Measurements from ENCODE around the gene LRRC75A. TPM values are rescaled to one million over a fixed set of nuclear protein-coding genes. Genes with fewer than 3 reads are reported as not detected.

LRRC75A gene
- total and polyA plus RNA-seq, 7 experiments from 2014 or later: 0.92 to 5.2 (median 3.3) TPM

DNA sequence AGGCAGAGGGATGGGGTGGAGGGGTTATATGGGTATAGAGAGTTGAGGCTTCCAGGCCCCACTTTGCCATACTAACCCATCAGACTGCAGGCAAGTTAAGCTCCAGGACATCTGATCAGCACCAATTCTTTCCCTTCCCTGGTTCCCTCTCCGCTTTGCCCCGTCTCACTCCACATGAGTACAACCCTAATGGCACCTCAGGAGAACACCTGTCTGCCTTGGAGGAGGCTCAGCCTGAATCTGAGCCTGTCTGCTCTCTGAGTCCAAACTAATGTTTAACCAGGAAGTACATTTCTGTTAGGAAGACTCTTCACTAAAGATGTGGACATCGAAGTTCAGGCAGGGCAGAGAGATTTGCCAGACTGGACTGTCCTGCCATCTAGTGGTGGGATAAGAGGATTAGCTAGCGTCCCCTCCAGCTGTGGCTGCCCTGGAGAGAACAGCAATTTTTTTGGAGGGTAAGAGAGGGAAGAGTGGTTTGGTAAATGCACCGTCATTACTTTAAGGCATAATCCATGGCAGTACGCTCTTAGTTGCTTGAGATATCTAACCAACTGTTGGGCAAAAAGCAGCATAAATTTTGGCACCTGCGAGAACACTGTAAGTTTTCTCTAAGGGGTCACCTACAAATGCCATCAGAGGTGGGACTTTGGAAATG lies 29.2 kb upstream of the LRRC75A start:
- H3K9me3 ChIP-seq (ENCODE audit: control insufficient read depth in 2 of 3, low read length in 3 of 3): no peaks in the 10 kb centered on the region
- DNase-seq (peak; percentile 21 to 71 (median 62)), ATAC-seq (peak; percentile 95)
- no peak overlapping the region for H3K4me3 ChIP-seq (ENCODE audit: low read length)
- Mint-ChIP-seq H3K9me3 (no peaks in the 10 kb centered on the region), H3K27me3 (peaks cover 16 to 38% (median 24%) of the 10 kb centered on the region in 5 donors), H3K4me1 (peaks cover 0 to 13% (median 5%) of the 10 kb centered on the region in 7 donors), H3K27ac (peak overlapping the region in 1 of 9 donors; percentile 2), H3K4me3 (no peak overlapping the region), H3K36me3 (no peaks in the 10 kb centered on the region)
- no peaks in the 10 kb centered on the region for H3K27me3 ChIP-seq (ENCODE audit: control insufficient read depth in 2 of 2, insufficient read depth in 2 of 2, low read length in 2 of 2)
- intact Hi-C loops (cut with micrococcal nuclease): loop anchor here (1.0 kb wide), 5 partner anchors 68 to 217 kb away; no protein-coding TSS in a partner anchor
- no peaks in the 10 kb centered on the region for H3K36me3 ChIP-seq (ENCODE audit: control insufficient read depth in 2 of 3, insufficient read depth in 3 of 3, low read length in 3 of 3)
- ChIA-PET POLR2A (no interaction called here), CTCF (interaction anchor here (0.7 to 5.0 kb wide), 16 partner anchors 9 to 319 kb away, joined by 3 to 52 read pairs (median 4); partner anchors contain the start of gene CENPV)
- H3K27ac ChIP-seq (ENCODE audit: low read depth, low read length): no peak overlapping the region
- H3K4me1 ChIP-seq (ENCODE audit: control insufficient read depth in 2 of 2, insufficient read depth in 2 of 2, low read length in 2 of 2): no peaks in the 10 kb centered on the region

DNA sequence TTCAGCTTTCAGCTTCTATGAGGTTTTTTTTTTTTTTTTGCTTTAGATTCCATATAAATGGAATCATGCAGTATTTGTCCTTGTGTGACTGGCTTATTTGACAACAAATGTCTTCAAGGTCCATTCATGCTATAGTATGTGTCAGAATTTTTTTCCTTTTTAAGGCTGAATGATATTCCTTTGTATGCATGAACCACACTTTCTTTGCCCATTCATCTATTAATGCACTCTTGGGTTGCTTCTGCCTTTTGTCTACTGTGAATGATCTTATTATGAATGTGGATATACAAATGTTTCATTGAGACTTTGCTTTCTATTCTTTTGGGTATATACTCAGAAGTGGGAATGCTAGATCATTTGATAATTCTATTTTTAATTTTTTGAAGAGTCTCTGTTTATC lies 27.0 kb upstream of the LRRC75A start:
- H3K27me3 ChIP-seq (ENCODE audit: control insufficient read depth in 2 of 2, insufficient read depth in 2 of 2, low read length in 2 of 2): no peaks in the 10 kb centered on the region
- H3K27me3 Mint-ChIP-seq: peaks cover 24 to 39% (median 34%) of the 10 kb centered on the region in 5 donors
- H3K4me3 ChIP-seq (ENCODE audit: low read length): no peak overlapping the region
- no peaks in the 10 kb centered on the region for H3K9me3 ChIP-seq (ENCODE audit: control insufficient read depth in 2 of 3, low read length in 3 of 3)
- no peak overlapping the region for H3K27ac ChIP-seq (ENCODE audit: low read depth, low read length)
- H3K4me1 ChIP-seq (ENCODE audit: control insufficient read depth in 2 of 2, insufficient read depth in 2 of 2, low read length in 2 of 2): no peaks in the 10 kb centered on the region
- H3K36me3 ChIP-seq (ENCODE audit: control insufficient read depth in 2 of 3, insufficient read depth in 3 of 3, low read length in 3 of 3): no peaks in the 10 kb centered on the region
- DNase-seq: no peak
- no peak overlapping the region for H3K27ac Mint-ChIP-seq
- H3K4me3 Mint-ChIP-seq: no peak overlapping the region
- ChIA-PET CTCF (interaction anchor here (0.6 to 5.0 kb wide), 3 partner anchors 65 to 521 kb away, joined by 3 to 52 read pairs (median 4); no protein-coding TSS in a partner anchor), POLR2A (no interaction called here)
- H3K9me3 Mint-ChIP-seq: no peaks in the 10 kb centered on the region
- peaks cover 0 to 19% (median 5%) of the 10 kb centered on the region in 7 donors for H3K4me1 Mint-ChIP-seq
- no peak for ATAC-seq
- intact Hi-C loops (cut with micrococcal nuclease): no loop called here
- no peaks in the 10 kb centered on the region for H3K36me3 Mint-ChIP-seq

DNA sequence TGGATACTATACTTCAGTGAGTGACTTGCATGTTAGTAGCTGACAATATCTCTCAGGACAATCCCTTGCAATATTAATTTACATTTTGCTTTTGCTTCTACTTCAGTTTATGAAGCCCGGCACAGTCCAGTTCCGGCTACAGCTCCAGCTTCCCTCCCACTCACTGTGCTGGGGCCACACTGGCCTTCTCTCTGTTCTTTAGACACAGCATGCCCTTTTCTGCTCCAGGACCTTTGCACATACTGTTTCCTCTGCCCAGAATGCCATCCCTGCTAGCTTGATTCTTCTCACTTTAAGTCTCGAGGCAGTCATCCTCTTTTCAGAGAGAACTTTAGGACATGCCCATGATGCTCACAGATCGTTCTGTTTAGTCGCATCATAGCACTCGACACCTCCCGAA lies 25.5 kb upstream of the LRRC75A start:
- H3K9me3 Mint-ChIP-seq: no peaks in the 10 kb centered on the region
- no peak for ATAC-seq
- H3K27me3 Mint-ChIP-seq: peaks cover 24 to 41% (median 32%) of the 10 kb centered on the region in 5 donors
- Histone ChIP-seq H3K4me1 (ENCODE audit: control insufficient read depth in 2 of 2, insufficient read depth in 2 of 2, low read length in 2 of 2) (no peaks in the 10 kb centered on the region), H3K27me3 (ENCODE audit: control insufficient read depth in 2 of 2, insufficient read depth in 2 of 2, low read length in 2 of 2) (no peaks in the 10 kb centered on the region), H3K9me3 (ENCODE audit: control insufficient read depth in 2 of 3, low read length in 3 of 3) (no peaks in the 10 kb centered on the region), H3K4me3 (ENCODE audit: low read length) (no peak overlapping the region), H3K36me3 (ENCODE audit: control insufficient read depth in 2 of 3, insufficient read depth in 3 of 3, low read length in 3 of 3) (no peaks in the 10 kb centered on the region), H3K27ac (ENCODE audit: low read depth, low read length) (no peak overlapping the region)
- ChIA-PET CTCF (interaction anchor here (1.2 to 1.6 kb wide), 3 partner anchors 9 to 153 kb away, joined by 4 to 7 read pairs (median 5); no protein-coding TSS in a partner anchor), POLR2A (no interaction called here)
- no peak overlapping the region for H3K4me3 Mint-ChIP-seq
- intact Hi-C loops (cut with micrococcal nuclease): no loop called here
- H3K4me1 Mint-ChIP-seq: peaks cover 0 to 19% (median 6%) of the 10 kb centered on the region in 7 donors
- DNase-seq: no peak
- H3K36me3 Mint-ChIP-seq: no peaks in the 10 kb centered on the region
- no peak overlapping the region for H3K27ac Mint-ChIP-seq

DNA sequence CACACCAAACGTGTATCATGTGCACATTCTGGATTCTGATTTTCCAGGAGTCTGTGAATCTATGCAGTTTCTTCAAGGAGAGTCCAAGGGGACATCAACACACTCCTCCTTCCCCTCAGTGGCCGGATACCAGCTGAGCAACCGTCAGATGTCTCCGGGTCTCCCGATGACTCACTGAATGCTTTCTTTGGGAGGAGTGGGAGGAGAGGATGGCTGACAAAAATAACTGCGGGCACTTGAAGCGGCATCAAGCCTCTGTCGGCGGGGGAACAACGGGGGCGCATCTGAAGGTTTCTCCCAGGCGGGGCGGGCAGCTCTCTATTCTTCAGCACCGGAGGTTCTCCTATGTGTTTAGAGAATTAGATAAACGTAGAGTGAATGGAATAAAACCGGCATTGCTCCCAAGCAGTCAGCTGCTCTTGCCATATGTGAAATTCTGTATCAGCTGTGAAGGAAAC lies 24.6 kb upstream of the LRRC75A start:
- peaks cover 24 to 39% (median 32%) of the 10 kb centered on the region in 5 donors for H3K27me3 Mint-ChIP-seq
- H3K4me3 Mint-ChIP-seq: peak overlapping the region in 1 of 10 donors; percentile 8
- no peaks in the 10 kb centered on the region for H3K36me3 Mint-ChIP-seq
- intact Hi-C loops (cut with micrococcal nuclease): no loop called here
- no peaks in the 10 kb centered on the region for H3K9me3 ChIP-seq (ENCODE audit: control insufficient read depth in 2 of 3, low read length in 3 of 3)
- H3K27me3 ChIP-seq (ENCODE audit: control insufficient read depth in 2 of 2, insufficient read depth in 2 of 2, low read length in 2 of 2): no peaks in the 10 kb centered on the region
- H3K27ac ChIP-seq (ENCODE audit: low read depth, low read length): no peak overlapping the region
- no peak overlapping the region for H3K4me3 ChIP-seq (ENCODE audit: low read length)
- POLR2A ChIA-PET: interaction anchor here (1.0 kb wide), 1 partner anchor 13 kb away, joined by 3 read pairs; no protein-coding TSS in a partner anchor
- H3K4me1 Mint-ChIP-seq: peaks cover 7 to 24% (median 13%) of the 10 kb centered on the region in 7 donors
- H3K36me3 ChIP-seq (ENCODE audit: control insufficient read depth in 2 of 3, insufficient read depth in 3 of 3, low read length in 3 of 3): no peaks in the 10 kb centered on the region
- no peak for DNase-seq
- CTCF ChIA-PET: interaction anchor here (1.2 to 1.6 kb wide), 3 partner anchors 8 to 152 kb away, joined by 4 to 7 read pairs (median 5); no protein-coding TSS in a partner anchor
- H3K4me1 ChIP-seq (ENCODE audit: control insufficient read depth in 2 of 2, insufficient read depth in 2 of 2, low read length in 2 of 2): no peaks in the 10 kb centered on the region
- no peak for ATAC-seq
- H3K27ac Mint-ChIP-seq: no peak overlapping the region
- H3K9me3 Mint-ChIP-seq: peaks cover 0 to 3% (median 0%) of the 10 kb centered on the region in 11 donors

DNA sequence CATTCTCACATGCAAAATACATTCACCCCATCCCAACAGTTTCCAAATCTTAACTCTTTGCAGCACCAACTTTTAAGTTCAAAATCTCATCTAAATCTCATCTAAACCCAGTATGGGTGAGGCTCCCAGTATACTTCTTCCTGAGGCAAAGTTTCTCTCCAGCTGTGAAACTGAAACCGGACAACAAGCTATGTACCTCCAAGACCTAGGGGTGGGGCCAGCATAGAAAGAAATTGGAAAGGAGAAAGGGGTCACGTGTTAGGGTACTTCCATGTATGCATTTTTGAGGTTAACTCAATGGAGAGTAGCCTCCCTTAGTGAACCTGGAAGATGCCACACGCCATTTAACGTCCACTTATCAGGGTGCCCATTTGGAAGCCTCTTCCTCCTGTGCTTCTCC lies 23.9 kb upstream of the LRRC75A start:
- H3K4me1 ChIP-seq (ENCODE audit: control insufficient read depth in 2 of 2, insufficient read depth in 2 of 2, low read length in 2 of 2): no peaks in the 10 kb centered on the region
- ChIA-PET POLR2A (no interaction called here), CTCF (no interaction called here)
- peaks cover 7 to 21% (median 10%) of the 10 kb centered on the region in 7 donors for H3K4me1 Mint-ChIP-seq
- no peak overlapping the region for H3K4me3 ChIP-seq (ENCODE audit: low read length)
- H3K27ac ChIP-seq (ENCODE audit: low read depth, low read length): no peak overlapping the region
- no peak overlapping the region for H3K27ac Mint-ChIP-seq
- intact Hi-C loops (cut with micrococcal nuclease): no loop called here
- H3K4me3 Mint-ChIP-seq: peak overlapping the region in 1 of 10 donors; percentile 8
- H3K27me3 ChIP-seq (ENCODE audit: control insufficient read depth in 2 of 2, insufficient read depth in 2 of 2, low read length in 2 of 2): no peaks in the 10 kb centered on the region
- H3K9me3 Mint-ChIP-seq: peaks cover 0 to 3% (median 0%) of the 10 kb centered on the region in 11 donors
- peaks cover 24 to 39% (median 32%) of the 10 kb centered on the region in 5 donors for H3K27me3 Mint-ChIP-seq
- H3K36me3 Mint-ChIP-seq: no peaks in the 10 kb centered on the region
- no peak for ATAC-seq
- H3K9me3 ChIP-seq (ENCODE audit: control insufficient read depth in 2 of 3, low read length in 3 of 3): no peaks in the 10 kb centered on the region
- no peak for DNase-seq
- H3K36me3 ChIP-seq (ENCODE audit: control insufficient read depth in 2 of 3, insufficient read depth in 3 of 3, low read length in 3 of 3): no peaks in the 10 kb centered on the region

DNA sequence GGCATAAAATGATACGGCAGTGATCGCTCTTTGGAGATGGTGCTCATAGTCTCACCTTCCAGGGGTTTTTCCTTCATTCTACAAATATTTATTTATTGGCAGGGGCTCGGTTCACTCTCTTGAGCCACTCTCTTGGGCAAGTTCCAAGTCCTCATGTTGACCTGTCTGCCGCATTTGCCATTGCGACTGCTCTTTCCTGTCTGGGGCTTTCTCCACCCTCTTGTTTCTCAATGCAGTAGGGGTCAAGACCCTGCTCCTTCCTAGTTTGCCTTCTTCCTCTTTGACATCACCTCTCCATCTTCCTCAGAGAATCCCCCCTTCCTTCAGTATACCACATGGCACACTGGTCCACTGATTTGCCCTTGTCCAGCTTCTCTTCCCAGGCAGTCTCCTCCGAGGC lies 21.9 kb upstream of the LRRC75A start:
- Mint-ChIP-seq H3K4me3 (no peak overlapping the region), H3K36me3 (no peaks in the 10 kb centered on the region), H3K27ac (no peak overlapping the region), H3K9me3 (peaks cover 0 to 3% (median 0%) of the 10 kb centered on the region in 11 donors), H3K4me1 (peaks cover 6 to 21% (median 10%) of the 10 kb centered on the region in 7 donors), H3K27me3 (peaks cover 15 to 31% (median 18%) of the 10 kb centered on the region in 5 donors)
- intact Hi-C loops (cut with micrococcal nuclease): no loop called here
- H3K9me3 ChIP-seq (ENCODE audit: control insufficient read depth in 2 of 3, low read length in 3 of 3): no peaks in the 10 kb centered on the region
- ATAC-seq (no peak), DNase-seq (no peak)
- ChIA-PET POLR2A (no interaction called here), CTCF (interaction anchor here (1.2 kb wide), 1 partner anchor 61 kb away, joined by 3 read pairs; no protein-coding TSS in a partner anchor)
- H3K4me1 ChIP-seq (ENCODE audit: control insufficient read depth in 2 of 2, insufficient read depth in 2 of 2, low read length in 2 of 2): no peaks in the 10 kb centered on the region
- H3K27me3 ChIP-seq (ENCODE audit: control insufficient read depth in 2 of 2, insufficient read depth in 2 of 2, low read length in 2 of 2): no peaks in the 10 kb centered on the region
- H3K27ac ChIP-seq (ENCODE audit: low read depth, low read length): no peak overlapping the region
- no peak overlapping the region for H3K4me3 ChIP-seq (ENCODE audit: low read length)
- no peaks in the 10 kb centered on the region for H3K36me3 ChIP-seq (ENCODE audit: control insufficient read depth in 2 of 3, insufficient read depth in 3 of 3, low read length in 3 of 3)
